Erythroblast (primary cell): ENCODE results near the gene WDFY4.

Experiments
- DNase-seq, 2 experiments: peaks; one replicate each; lab custom pipeline; 2025; lab: John Stamatoyannopoulos, UW
- GATA1 ChIP-seq: IDR thresholded peaks from 2 replicates; pipeline ENCODE4 v1.6.1; 2011; ENCODE audit warnings: low read depth, mild to moderate bottlenecking, control low read depth, low read length, moderate library complexity
- POLR2A ChIP-seq: IDR thresholded peaks from 2 replicates; pipeline ENCODE4 v1.6.1; 2011; ENCODE audit warnings: mild to moderate bottlenecking, low read length

Gene WDFY4

DNA sequence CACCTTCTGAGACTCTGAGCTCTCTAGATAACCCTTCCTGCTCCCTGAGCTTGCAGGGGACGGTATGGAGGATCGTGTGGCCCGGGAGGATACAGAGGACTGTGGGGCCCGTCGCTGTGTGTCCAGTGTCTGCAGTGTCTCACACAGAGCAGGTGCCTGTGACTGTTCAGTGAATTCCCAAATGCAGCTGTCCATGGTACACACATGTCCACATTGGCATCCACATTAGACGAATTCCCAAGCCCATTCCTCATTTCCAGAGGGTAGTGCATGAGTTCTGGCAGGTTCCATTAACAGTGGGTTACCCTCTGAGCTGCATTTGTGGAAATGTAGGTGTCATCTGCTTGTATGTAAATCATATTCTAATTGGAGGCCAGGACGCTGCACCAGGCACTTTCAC is 39.5 kb downstream of the WDFY4 start:
- TF ChIP-seq GATA1 (no peak), POLR2A (no peak)
- no peak for DNase-seq

DNA sequence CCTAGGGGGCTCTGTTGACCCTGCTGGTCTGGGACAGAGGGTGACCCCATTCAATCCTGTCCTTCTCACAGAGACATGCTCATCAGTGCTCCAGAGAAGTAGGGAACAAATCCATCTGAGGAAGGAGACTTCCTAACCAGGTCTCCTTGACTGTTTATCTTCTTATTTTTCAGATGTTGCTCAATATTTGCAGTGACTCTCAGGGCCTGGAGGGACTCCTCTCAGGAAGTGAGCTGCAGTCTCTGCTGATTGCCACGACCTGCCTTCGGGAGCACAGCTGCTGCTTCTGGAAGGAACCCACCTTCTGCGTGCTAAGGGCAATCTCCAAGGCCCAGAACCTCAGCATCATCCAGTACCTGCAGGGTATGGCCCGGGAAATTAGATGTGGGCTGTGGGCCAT is 41.0 kb downstream of the WDFY4 start:
- TF ChIP-seq GATA1 = no peak
- no peak for TF ChIP-seq POLR2A
- DNase-seq = no peak

DNA sequence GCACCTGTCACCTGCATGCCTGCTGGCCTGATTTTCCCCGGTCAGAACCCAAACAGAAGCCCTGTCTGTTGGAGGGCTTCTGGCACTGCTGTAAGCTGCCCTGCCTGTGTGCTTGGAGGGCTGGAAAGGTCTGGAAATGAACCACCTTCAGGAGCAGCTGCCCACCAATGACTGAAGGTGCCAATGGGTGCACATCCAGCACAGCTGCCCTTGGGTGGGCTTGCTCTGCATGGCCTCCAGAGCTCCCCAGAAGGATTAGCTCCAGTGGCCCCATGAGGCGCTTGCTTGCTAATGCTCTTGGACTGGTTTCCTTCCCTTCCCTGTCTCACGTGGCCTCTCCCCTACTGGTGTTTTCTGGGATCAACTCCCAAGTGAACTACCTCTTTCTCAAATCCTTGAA is 43.2 kb downstream of the WDFY4 start:
- DNase-seq = no peak

DNA sequence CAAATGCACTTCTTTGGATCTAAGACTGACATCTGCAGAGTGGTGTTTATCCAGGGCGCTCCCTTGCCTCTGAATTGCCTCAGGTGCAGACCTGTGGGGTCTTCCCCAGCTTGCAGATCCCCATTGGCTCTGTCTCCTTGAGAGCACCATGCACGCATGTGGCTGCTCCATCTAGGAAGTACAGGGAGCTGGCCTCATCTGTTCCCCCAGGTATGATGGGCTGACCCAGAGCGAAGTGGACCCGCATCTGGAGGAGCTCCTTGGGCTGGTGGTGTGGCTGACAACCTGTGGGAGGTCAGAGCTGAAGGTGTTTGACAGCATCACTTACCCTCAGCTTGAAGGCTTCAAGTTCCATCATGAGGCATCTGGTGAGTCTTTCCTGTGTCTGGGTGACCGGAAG is 44.5 kb downstream of the WDFY4 start:
- no peak for DNase-seq
- TF ChIP-seq POLR2A (no peak), GATA1 (no peak)

More for the DNA sequence above, 43.2 kb downstream of the WDFY4 start:
- TF ChIP-seq GATA1 (no peak), POLR2A (no peak)

DNA sequence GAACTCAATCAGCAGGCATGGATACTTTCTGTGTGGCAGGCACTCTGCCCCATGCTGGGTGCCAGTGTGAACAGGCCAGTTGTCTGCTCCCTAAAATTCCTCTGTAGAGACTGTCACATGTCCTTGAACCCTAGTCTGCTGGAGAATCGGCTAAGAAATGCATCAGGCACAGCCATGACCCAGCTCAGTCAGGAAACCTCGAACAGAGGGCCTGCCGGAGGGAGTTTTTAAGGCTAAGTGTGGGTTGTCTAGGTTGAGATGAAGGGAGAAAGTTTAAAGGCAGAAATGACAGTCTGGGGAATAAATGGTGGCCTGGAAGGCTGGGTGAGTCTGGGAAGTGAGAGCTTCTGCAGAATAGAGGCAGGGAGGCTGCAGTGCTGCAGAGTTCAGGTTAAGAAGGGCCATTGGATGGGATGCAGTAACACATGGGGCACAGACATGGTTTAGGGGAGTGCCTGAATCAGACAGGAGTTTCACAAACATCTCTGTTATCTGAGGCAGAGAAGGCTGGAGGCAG is 45.3 kb downstream of the WDFY4 start:
- no peak for DNase-seq
- no peak for TF ChIP-seq GATA1
- TF ChIP-seq POLR2A = no peak

DNA sequence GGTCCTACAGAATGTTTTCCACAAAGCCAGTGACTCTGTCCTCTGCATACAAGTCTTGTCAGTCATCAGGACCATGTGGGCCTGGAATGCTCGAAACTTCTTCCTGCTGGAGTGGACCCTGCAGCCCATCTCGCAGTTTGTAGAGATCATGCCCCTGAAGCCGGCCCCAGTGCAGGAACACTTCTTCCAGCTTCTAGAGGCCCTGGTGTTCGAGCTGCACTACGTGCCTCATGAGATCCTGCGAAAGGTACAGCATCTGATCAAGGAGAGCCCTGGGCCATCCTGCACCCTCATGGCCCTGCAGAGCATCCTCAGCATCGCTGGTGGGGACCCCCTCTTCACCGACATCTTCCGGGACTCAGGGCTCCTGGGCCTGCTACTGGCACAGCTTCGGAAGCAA is 46.5 kb downstream of the WDFY4 start:
- DNase-seq = no peak
- TF ChIP-seq POLR2A (no peak), GATA1 (no peak)

DNA sequence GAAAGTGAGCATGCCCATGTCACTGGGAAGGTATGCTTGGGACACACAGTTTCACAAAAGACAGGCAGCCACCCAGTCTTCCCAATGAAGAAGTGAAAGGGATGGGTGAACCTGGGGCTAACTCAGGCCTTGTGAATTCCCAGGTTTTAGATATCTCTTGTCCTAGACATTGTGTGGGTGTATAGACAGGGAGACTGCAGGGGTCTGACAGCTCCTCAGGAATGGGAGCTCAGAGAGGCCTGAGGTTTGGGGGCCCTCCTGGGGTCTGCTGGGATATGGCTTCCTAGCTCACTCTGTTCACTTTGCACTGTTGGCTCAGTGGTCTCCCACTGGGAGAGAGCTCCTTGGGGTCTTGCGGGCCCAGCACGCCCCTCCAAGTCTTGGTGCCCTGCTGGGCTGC is 47.0 kb downstream of the WDFY4 start:
- DNase-seq = no peak
- TF ChIP-seq POLR2A = no peak
- TF ChIP-seq GATA1 = no peak

DNA sequence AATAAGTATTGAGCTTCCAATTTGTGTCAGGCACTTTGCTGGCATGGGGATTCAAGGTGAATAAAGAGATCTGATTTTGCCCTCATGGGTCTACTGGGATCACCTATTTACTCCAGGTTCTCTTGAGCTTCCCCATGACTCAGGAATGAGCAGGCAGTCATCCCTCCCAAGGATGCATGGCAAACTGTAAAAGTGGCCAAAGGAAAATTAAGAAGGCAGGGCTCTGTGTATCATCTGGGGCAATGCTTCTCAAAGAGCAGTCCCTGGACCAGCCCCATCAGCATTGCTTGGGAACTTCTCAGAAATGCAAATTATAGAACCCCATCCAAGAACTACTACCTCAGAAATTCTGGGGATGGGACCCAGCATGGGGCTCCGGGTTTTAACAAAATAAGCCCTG is 48.7 kb downstream of the WDFY4 start:
- DNase-seq = no peak
- TF ChIP-seq POLR2A (no peak), GATA1 (no peak)

DNA sequence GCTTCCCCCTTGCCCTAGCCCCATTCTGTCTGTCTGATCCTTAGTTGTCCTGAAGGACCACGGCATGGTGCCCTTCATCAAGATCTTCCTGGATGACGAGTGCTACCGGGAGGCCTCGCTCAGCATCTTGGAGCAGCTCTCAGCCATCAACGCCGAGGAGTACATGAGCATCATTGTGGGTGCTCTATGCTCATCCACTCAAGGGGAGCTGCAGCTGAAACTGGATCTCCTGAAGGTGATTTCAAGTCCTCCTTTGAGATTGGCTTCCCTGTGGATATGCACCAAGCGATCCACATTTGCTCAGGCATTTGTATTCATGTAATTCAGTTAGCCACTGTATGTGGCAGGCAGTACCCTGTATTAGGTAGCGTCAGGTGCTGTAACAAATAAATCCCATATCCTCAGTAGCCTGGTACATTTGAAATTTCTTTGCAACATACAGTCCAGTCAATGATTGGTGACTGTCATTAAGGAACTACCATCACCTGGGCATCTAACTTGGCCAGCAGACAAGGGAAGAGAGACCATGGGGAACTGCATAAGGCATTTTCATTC is 51.2 kb downstream of the WDFY4 start:
- TF ChIP-seq POLR2A (no peak), GATA1 (no peak)
- no peak for DNase-seq

DNA sequence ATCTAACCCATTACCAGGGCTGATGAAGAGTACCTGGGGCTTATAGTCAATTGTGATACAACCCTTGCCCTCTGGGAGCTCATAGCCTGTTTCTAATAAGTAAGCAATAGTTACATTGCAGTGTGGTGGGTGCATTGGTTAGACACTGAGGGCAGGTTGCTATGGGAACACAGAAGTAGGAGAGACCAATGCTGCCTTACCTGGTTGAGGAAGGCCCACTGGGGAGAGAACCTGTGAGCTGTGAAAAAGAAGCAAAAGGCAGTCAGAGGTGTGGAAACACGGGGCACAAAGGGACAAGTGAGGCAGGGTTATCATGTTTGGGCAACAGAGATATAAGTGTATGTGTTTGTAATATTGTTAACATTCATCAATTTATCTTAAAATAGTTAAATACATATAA is 51.9 kb downstream of the WDFY4 start:
- no peak for DNase-seq
- TF ChIP-seq POLR2A = no peak
- no peak for TF ChIP-seq GATA1

DNA sequence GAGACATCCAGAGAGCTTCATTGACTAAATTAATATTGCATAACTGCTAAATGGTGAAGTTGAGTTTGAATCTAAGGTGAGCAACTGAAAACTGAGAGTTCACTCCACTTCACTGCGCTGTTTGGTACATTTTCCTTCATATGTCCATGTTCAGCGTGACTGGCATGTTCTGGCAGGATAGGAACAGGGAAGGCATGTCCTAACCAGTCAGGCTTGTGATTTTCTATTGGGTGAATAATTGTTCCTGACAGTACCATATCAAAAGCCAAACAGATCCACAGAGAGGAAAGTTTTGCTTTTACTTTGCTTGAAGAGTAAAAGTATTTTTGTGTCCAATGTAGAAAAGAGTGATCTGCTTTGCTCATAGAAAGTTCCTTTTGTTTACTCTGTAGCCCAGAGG is 53.2 kb downstream of the WDFY4 start:
- no peak for TF ChIP-seq GATA1
- no peak for TF ChIP-seq POLR2A
- no peak for DNase-seq

DNA sequence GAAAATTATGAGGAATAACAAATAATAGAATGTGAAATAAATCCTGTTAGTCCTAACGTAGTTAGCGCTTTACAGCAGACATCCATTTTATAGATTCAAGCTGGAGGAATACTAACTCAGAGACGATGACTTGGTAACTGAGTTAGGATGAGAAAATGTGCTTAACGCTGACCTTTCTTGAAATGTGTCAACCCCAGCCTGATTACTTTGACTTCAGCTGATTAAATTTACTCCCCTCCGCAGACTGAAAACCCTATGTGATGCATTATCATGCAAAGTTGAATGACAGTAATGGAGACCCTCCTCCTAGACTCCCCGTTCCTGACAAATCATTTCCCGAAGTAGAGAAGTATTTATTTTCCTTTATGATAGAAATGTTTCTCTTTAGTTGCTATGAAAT is 54.5 kb downstream of the WDFY4 start:
- DNase-seq = no peak
- no peak for TF ChIP-seq GATA1
- no peak for TF ChIP-seq POLR2A

DNA sequence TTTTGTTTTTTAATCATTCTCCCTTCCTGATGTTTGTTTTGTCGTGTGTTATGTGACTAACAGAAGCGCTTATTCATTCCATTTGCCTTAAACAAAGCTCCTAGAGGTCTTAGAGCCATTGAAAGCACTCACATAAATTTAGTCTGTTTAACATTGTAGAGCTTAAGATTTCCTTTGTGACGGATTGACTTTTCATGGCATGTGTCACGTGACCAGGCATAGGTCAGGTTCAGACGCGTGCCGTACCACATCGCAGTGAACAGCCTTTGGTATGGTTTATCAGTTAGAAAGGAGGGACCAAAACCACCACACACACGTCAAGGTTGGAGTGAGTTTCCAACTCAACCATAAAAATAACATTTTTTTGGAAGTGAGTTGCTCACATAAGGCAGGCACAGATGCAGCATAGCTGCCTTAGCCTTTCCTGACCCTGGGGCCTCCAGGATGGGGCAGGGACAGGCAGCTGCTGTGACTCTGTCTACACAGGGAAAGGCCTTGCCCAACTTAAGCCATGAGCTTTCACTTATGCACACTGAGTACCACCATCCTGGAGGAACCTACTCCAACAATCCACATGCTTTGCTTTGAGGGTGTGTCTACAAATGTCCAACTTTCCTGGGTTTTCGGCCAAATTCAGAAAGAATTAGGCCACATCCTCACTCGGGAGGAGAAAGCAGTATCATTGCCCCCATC is 55.5 kb downstream of the WDFY4 start:
- no peak for DNase-seq
- TF ChIP-seq POLR2A (no peak), GATA1 (no peak)

DNA sequence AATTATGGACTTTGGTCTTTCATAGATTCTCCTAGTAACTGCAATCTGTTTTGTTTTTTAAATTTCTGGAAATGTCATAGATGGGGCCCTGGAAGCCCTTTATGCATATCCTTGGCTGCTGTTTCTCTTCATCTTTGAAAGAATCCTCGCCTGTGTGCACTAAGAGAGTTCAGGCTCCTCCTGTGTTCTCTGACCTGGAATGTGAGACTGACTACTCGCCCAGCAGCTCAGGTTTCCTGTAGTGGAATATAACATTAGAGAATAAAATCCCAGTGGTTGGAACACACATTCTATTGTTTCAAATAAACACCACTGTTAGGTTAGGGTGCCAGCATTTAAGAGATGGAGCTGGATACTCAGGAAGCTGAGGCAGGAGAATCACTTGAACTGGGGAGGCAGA is 56.3 kb downstream of the WDFY4 start:
- DNase-seq = no peak
- TF ChIP-seq POLR2A (no peak), GATA1 (no peak)

DNA sequence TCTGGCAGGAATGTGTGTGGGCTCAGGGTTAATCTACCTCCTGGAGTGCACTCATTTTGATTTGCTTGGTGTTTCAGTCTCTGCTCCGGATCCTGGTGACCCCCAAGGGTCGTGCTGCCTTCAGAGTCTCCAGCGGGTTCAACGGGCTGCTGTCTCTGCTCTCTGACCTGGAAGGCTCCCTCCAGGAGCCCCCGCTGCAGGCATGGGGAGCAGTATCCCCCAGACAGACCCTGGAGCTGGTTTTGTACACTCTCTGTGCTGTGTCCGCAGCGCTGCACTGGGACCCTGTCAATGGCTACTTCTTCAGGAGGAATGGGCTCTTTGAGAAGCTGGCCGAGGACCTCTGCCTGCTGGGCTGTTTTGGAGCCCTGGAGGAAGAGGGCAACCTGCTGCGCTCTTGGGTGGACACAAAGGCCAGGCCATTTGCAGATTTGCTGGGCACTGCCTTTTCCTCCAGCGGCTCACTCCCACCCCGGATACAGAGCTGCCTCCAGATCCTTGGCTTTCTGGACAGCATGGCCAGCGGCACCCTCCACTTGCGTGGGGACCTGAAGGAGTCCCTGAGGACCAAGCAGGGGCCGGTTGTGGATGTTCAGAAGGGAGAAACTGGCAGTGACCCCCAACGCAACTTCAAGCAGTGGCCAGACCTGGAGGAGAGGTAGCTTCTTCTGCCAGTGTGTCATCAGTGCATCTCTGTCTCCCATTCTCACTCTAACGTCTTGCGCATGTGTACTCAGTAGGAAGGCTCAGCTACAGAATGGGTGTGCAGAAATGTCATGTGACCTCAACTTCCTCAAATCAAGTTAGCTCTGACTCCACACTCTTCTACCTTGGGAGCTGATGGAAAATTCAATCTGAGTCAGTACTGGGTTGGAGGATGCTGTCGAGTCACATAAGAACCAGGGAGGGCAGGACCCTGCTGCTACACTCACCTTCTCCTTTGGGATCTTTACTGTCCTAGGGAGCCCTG is 58.5 kb downstream of the WDFY4 start:
- no peak for DNase-seq

More for the DNA sequence above, 58.5 kb downstream of the WDFY4 start:
- TF ChIP-seq GATA1 = no peak
- no peak for TF ChIP-seq POLR2A
